Measurements from ENCODE around the gene TMEM95.
A peak's percentile ranks its signal among the peaks of the same experiment; 100 is the strongest.

The TMEM95 gene

GRCh38 chr17:7306911-7307685, 47.9 kb upstream of the TMEM95 start, which contains the start of gene EIF5A (continued):
- TF ChIP-seq YY1 (tag by site-specific recombination; IDR thresholded peaks at IDR 0.05) (no peak), MZF1 (tag by site-specific recombination; IDR thresholded peaks at IDR 0.05; ENCODE audit: borderline replicate concordance) (no peak), ZNF624 (tag by site-specific recombination; IDR thresholded peaks at IDR 0.05) (no peak), ZNF610 (tag by site-specific recombination; IDR thresholded peaks at IDR 0.05; ENCODE audit: borderline replicate concordance) (no peak), ZBTB7A (tag by site-specific recombination; IDR thresholded peaks at IDR 0.05; ENCODE audit: low read depth) (no peak), ZNF555 (tag by site-specific recombination; conservative IDR thresholded peaks at IDR 0.05) (no peak)

GRCh38 chr17:7307686-7308624, 47.0 kb upstream of the TMEM95 start:
- Histone ChIP-seq H3K4me3 (ENCODE audit: low read depth, low read length) (peak overlapping the region; percentile 80), H3K4me1 (ENCODE audit: control insufficient read depth, insufficient read depth, low read length) (peaks cover 15% of the 10 kb centered on the region), H3K9me3 (ENCODE audit: control insufficient read depth, insufficient read depth, low read depth, low read length) (no peaks in the 10 kb centered on the region), H3K36me3 (ENCODE audit: control insufficient read depth in 2 of 2, insufficient read depth in 1 of 2, low read length in 2 of 2) (peaks cover 33 to 38% of the 10 kb centered on the region in 2 experiments), H3K27ac (ENCODE audit: extremely low read depth, low read depth, low read length) (peak overlapping the region; percentile 99)
- ChIA-PET POLR2A (interaction anchor here (0.6 to 3.9 kb wide), 4 partner anchors 21 to 272 kb away, joined by 3 to 36 read pairs (median 4); partner anchors contain the start of genes DVL2, NEURL4, SLC16A13 and SLC2A4), CTCF (interaction anchor here (0.5 to 1.7 kb wide), 4 partner anchors 38 to 607 kb away, joined by 3 to 5 read pairs (median 4); no protein-coding TSS in a partner anchor)
- TF ChIP-seq BCL11B (tag by site-specific recombination; IDR thresholded peaks at IDR 0.05; ENCODE audit: low read depth) (0 out of 2 replicates have a peak, but pooled peaks have one; percentile 45), YY1 (tag by site-specific recombination; IDR thresholded peaks at IDR 0.05) (peak; percentile 36; the same call in 1 of the 2 replicates), ZNF184 (tag by site-specific recombination; IDR thresholded peaks at IDR 0.05) (no peak), ZNF513 (tag by site-specific recombination; IDR thresholded peaks at IDR 0.05) (0 out of 2 replicates have a peak, but pooled peaks have one; percentile 11), ZNF449 (tag by site-specific recombination; IDR thresholded peaks at IDR 0.05) (peak; percentile 65; the same call in 1 of the 2 replicates), EGR2 (tag by site-specific recombination; IDR thresholded peaks at IDR 0.05; ENCODE audit: low read depth) (no peak), ZNF398 (tag by site-specific recombination; IDR thresholded peaks at IDR 0.05) (peak; percentile 36; the same call in 1 of the 2 replicates), PATZ1 (tag by site-specific recombination; IDR thresholded peaks at IDR 0.05) (peak; percentile 45; the same call in 1 of the 2 replicates), KLF9 (tag by site-specific recombination; IDR thresholded peaks at IDR 0.05; ENCODE audit: low read depth) (peak; percentile 15; the same call in 1 of the 2 replicates), ZEB2 (tag by site-specific recombination; IDR thresholded peaks at IDR 0.05) (peak; percentile 51; the same call in 1 of the 2 replicates), ZNF2 (tag by site-specific recombination; IDR thresholded peaks at IDR 0.05) (0 out of 2 replicates have a peak, but pooled peaks have one; percentile 11), ZBTB26 (tag by site-specific recombination; optimal IDR thresholded peaks at IDR 0.05) (peak; percentile 79), ZNF433 (tag by site-specific recombination; IDR thresholded peaks at IDR 0.05; ENCODE audit: low read depth) (no peak), GLIS1 (tag by site-specific recombination; IDR thresholded peaks at IDR 0.05) (peak; percentile 46; the same call in 1 of the 2 replicates), GLIS2 (tag by site-specific recombination; IDR thresholded peaks at IDR 0.05) (peak; percentile 92)
